Measurements from ENCODE around the gene SHISA7. TPM values are rescaled to one million over a fixed set of nuclear protein-coding genes. Genes with fewer than 3 reads are reported as not detected.
A peak's percentile ranks its signal among the peaks of the same experiment; 100 is the strongest.
"Not testable (repeated sequence)": the region's sequence is repeated elsewhere in the genome, so short reads cannot be mapped to it uniquely, and the experiment has no call there.

The SHISA7 gene
- polyA plus RNA-seq, 3 donors, result 0.01 TPM; not detected in 2

GRCh38 chr19:55402509-55402908 is 40.6 kb downstream of the SHISA7 start:
- Histone ChIP-seq H3K27me3 (ENCODE audit: control insufficient read depth in 2 of 2, insufficient read depth in 2 of 2, low read length in 2 of 2) (no peaks in the 10 kb centered on the region), H3K27ac (ENCODE audit: low read depth in 1 of 2, low read length in 2 of 2) (peak overlapping the region in 1 of 2 donors; percentile 15), H3K4me2 (replicated peaks; ENCODE audit: extremely low read depth, low read length, poor library complexity, severe bottlenecking) (no peak overlapping the region), H4K20me1 (ENCODE audit: insufficient read depth, low read length) (peaks cover 29% of the 10 kb centered on the region), H3K79me2 (ENCODE audit: insufficient read depth, low read length) (peaks cover 75% of the 10 kb centered on the region), H3K9me3 (replicated peaks in 1 of 2; ENCODE audit: control insufficient read depth in 1 of 2, insufficient read depth in 1 of 2, low read length in 2 of 2) (no peaks in the 10 kb centered on the region), H3K4me3 (replicated peaks in 1 of 3; ENCODE audit: low read depth in 2 of 3, low read length in 3 of 3) (no peak overlapping the region), H3K4me1 (ENCODE audit: control insufficient read depth in 1 of 2, insufficient read depth in 2 of 2, low read length in 2 of 2) (peaks cover 43 to 64% of the 10 kb centered on the region in 2 donors), H3K36me3 (replicated peaks in 1 of 2; ENCODE audit: control insufficient read depth in 1 of 2, insufficient read depth in 2 of 2, low read length in 2 of 2) (peaks cover 31 to 44% of the 10 kb centered on the region in 2 donors), H2AFZ (ENCODE audit: insufficient read depth, low read depth, low read length, poor library complexity, severe bottlenecking) (no peak overlapping the region), H3K9ac (ENCODE audit: insufficient read depth, low read length, poor library complexity, severe bottlenecking) (no peak overlapping the region)
- TF ChIP-seq CTCF (IDR thresholded peaks at IDR 0.05), result no peak
- Mint-ChIP-seq H3K36me3 (peaks cover 45 to 64% of the 10 kb centered on the region in 2 donors), H3K4me1 (peaks cover 61% of the 10 kb centered on the region), H3K27ac (peak overlapping the region in 3 of 7 donors; percentile 30 to 78 (median 52)), H3K9me3 (peaks cover 0 to 2% (median 0%) of the 10 kb centered on the region in 7 donors), H3K4me3 (no peak overlapping the region), H3K27me3 (ENCODE audit: low read depth in 3 of 3) (peaks cover 0 to 3% (median 2%) of the 10 kb centered on the region in 3 donors)
- DNase-seq, result no peak
- intact Hi-C loops (cut with micrococcal nuclease), result loop anchor here in 1 of 2 donors (10.0 kb wide), 1 partner anchor 202 kb away; the partner anchor contains the start of genes ZNF524 and ZNF865
- no CpG with 5 or more reads among the region's 2 CpGs for WGBS (ENCODE audit: insufficient coverage)

DNA sequence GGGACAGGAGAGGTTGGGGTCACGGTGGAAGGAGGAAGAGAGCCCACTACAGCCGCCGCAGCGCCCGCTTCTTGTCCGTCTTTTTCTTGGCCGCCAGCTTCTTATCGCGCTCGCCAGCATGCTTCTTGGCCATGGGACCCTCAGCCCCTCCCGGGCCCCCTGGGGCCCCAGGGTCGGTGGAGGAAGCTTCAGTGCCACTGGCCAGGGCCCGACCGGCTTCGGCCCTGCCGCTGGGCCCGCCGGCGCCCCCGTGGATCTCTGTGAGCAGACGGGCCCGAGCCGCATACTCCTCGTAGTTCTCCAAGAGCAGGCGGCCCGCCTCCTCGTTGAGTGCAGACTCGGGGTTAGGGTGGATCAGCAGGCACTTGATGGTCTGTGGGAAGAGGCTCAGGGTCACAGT is 41.7 kb downstream of the SHISA7 start:
- not testable (repeated sequence) for H3K4me2 ChIP-seq (replicated peaks; ENCODE audit: extremely low read depth, low read length, poor library complexity, severe bottlenecking); H3K27me3 Mint-ChIP-seq (ENCODE audit: low read depth in 3 of 3); H3K4me3 Mint-ChIP-seq; H3K9me3 ChIP-seq (replicated peaks in 1 of 2; ENCODE audit: control insufficient read depth in 1 of 2, insufficient read depth in 1 of 2, low read length in 2 of 2); H3K4me3 ChIP-seq (replicated peaks in 1 of 3; ENCODE audit: low read depth in 2 of 3, low read length in 3 of 3); H2AFZ ChIP-seq (ENCODE audit: insufficient read depth, low read depth, low read length, poor library complexity, severe bottlenecking); H3K9me3 Mint-ChIP-seq; DNase-seq; H3K9ac ChIP-seq (ENCODE audit: insufficient read depth, low read length, poor library complexity, severe bottlenecking); H3K27ac Mint-ChIP-seq; H3K27ac ChIP-seq (ENCODE audit: low read depth in 1 of 2, low read length in 2 of 2); H3K27me3 ChIP-seq (ENCODE audit: control insufficient read depth in 2 of 2, insufficient read depth in 2 of 2, low read length in 2 of 2)
- peaks cover 64% of the 10 kb centered on the region for H3K79me2 ChIP-seq (ENCODE audit: insufficient read depth, low read length)
- H3K36me3 ChIP-seq (replicated peaks in 1 of 2; ENCODE audit: control insufficient read depth in 1 of 2, insufficient read depth in 2 of 2, low read length in 2 of 2), result peaks cover 31 to 44% of the 10 kb centered on the region in 2 donors
- H4K20me1 ChIP-seq (ENCODE audit: insufficient read depth, low read length), result peaks cover 24% of the 10 kb centered on the region
- peaks cover 59% of the 10 kb centered on the region for H3K4me1 Mint-ChIP-seq
- intact Hi-C loops (cut with micrococcal nuclease), result loop anchor here in 1 of 2 donors (10.0 kb wide), 1 partner anchor 203 kb away; the partner anchor contains the start of genes ZNF524 and ZNF865
- 100% methylated on average over 2 of the region's 28 CpGs for WGBS (ENCODE audit: insufficient coverage)
- H3K4me1 ChIP-seq (ENCODE audit: control insufficient read depth in 1 of 2, insufficient read depth in 2 of 2, low read length in 2 of 2), result peaks cover 38 to 54% of the 10 kb centered on the region in 2 donors
- H3K36me3 Mint-ChIP-seq, result peaks cover 44 to 60% of the 10 kb centered on the region in 2 donors

Data from CD14-positive monocyte (primary cell).